K562 (cell line): ENCODE measurements around the gene SYNJ2. TPM values are rescaled to one million over a fixed set of nuclear protein-coding genes. Genes with fewer than 3 reads are reported as not detected.

ENCODE experiments used
- EZH2 ChIP-seq: IDR thresholded peaks from 2 replicates; pipeline ENCODE4 v1.6.1; 2012; ENCODE audit warnings: low read depth, mild to moderate bottlenecking, inconsistent platforms, low read length, borderline replicate concordance
- HDGF ChIP-seq: fragments of 450-650 bp; IDR thresholded peaks from 2 replicates; pipeline ENCODE4 v1.6.1; 2016
- KDM1A ChIP-seq, 2 experiments: fragments of 450-650 bp; IDR thresholded peaks; 2 replicates each; pipeline ENCODE4 v1.6.1; 2016; ENCODE audit warnings: mild to moderate bottlenecking in 2 of 2
- SNIP1 ChIP-seq: fragments of 450-650 bp; IDR thresholded peaks from 2 replicates; pipeline ENCODE4 v1.7.1; 2017; ENCODE audit warnings: low read depth, mild to moderate bottlenecking
- ZNF175 ChIP-seq: fragments of 200-800 bp; sonication (Bioruptor generic); IDR thresholded peaks from 2 replicates; pipeline ENCODE4 v1.6.1; 2016; ENCODE audit warnings: low read depth, mild to moderate bottlenecking, missing genetic modification characterization, missing compliant biosample characterization
- polyA plus RNA-seq, 8 experiments: library from polyadenylated mRNA; depleted of rRNA in 4 of 8; stranded (reverse) in 5 of 8; unstranded in 3 of 8; fragments of >200 nt; fragmentation: Nextera tagmentation in 2 of 8; fragmentation: Illumina TruSeq in 1 of 8; extraction: Ambion mirVana in 2 of 8; extraction: Trizol in 1 of 8; gene quantifications; 2 replicates each; pipeline versions ENCODE4 v1.2.1 to v1.2.3, GENCODE V29; 2011 to 2014; ENCODE audit warnings: inconsistent platforms in 1 of 8, missing spikeins in 1 of 8
- total RNA-seq, 7 experiments: library from RNA; depleted of rRNA in 6 of 7; stranded (reverse); fragments of >200 nt in 6 of 7; fragmentation: Illumina TruSeq in 2 of 7; extraction: Trizol in 2 of 7; gene quantifications; 2 replicates each; pipeline versions ENCODE4 v1.2.1 to v1.2.3, GENCODE V29; 2011 to 2021; ENCODE audit warnings: low replicate concordance in 1 of 7
- TF ChIP-seq, protein P1 (sequence below): fragments of 200-400 bp; formaldehyde crosslinking; IDR thresholded peaks from 2 replicates; pipeline ENCODE4 v1.6.1; 2017; ENCODE audit warnings: mild to moderate bottlenecking, low read depth, low read length, moderate library complexity
- TF ChIP-seq, protein P2 (sequence below), 2 experiments: fragments of 450-650 bp; formaldehyde crosslinking in 1 of 2; IDR thresholded peaks; 2 replicates each; pipeline versions ENCODE4 v1.4.0 to v1.6.1; 2014 to 2020; ENCODE audit warnings: mild to moderate bottlenecking in 2 of 2, borderline replicate concordance in 1 of 2, low read depth in 1 of 2
- TF ChIP-seq, protein P3 (sequence below): fragments of 250-450 bp; sonication (Bioruptor Pico); IDR thresholded peaks from 2 replicates; pipeline ENCODE4 v1.4.0; 2020
- TF ChIP-seq, protein P4 (sequence below): fragments of 250-450 bp; sonication (Bioruptor Pico); IDR thresholded peaks from 2 replicates; pipeline ENCODE4 v1.6.1; 2021; ENCODE audit warnings: mild to moderate bottlenecking
- TF ChIP-seq, protein P5 (sequence below): sonication (generic); formaldehyde crosslinking; IDR thresholded peaks from 2 replicates; pipeline ENCODE4 v1.8.0; 2022; ENCODE audit warnings: missing genetic modification reagents, mild to moderate bottlenecking, moderate library complexity, borderline replicate concordance

SYNJ2 gene
- total and polyA plus RNA-seq, 9 of the 15 experiments (the other 6 are each of a cell fraction or from before 2014, with no cell fraction given), result 3.0 to 27.7 (median 17.8) TPM

DNA sequence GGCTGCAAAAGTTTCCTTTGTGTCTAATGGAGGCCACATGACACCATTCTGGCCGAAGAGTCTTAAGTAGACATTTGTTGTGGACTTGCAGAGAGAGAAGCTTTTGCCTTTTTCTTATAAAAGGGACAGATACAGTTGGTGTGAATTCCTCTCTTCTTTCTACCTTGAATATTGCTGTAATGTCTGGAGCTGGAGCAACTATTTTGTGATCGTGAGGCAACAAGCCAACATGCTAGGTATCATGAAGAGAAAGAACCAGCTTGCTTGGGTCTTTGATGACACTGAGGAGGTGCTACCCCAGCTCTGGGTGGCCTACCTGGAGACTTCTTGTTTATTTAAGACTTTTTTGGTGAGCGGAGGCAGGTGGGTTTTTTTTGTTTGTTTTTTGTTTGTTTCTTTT lies 16.3 kb upstream of the SYNJ2 start (continued):
- TF ChIP-seq, protein P1, sequence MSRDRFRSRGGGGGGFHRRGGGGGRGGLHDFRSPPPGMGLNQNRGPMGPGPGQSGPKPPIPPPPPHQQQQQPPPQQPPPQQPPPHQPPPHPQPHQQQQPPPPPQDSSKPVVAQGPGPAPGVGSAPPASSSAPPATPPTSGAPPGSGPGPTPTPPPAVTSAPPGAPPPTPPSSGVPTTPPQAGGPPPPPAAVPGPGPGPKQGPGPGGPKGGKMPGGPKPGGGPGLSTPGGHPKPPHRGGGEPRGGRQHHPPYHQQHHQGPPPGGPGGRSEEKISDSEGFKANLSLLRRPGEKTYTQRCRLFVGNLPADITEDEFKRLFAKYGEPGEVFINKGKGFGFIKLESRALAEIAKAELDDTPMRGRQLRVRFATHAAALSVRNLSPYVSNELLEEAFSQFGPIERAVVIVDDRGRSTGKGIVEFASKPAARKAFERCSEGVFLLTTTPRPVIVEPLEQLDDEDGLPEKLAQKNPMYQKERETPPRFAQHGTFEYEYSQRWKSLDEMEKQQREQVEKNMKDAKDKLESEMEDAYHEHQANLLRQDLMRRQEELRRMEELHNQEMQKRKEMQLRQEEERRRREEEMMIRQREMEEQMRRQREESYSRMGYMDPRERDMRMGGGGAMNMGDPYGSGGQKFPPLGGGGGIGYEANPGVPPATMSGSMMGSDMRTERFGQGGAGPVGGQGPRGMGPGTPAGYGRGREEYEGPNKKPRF, result no peak
- TF ChIP-seq KDM1A (IDR thresholded peaks at IDR 0.05), result peak; percentile 30 to 61; a peak in 2 of 4 replicates
- no peak for TF ChIP-seq ZNF175 (CRISPR knock-in tag)
- no peak for TF ChIP-seq EZH2
- TF ChIP-seq, protein P2, sequence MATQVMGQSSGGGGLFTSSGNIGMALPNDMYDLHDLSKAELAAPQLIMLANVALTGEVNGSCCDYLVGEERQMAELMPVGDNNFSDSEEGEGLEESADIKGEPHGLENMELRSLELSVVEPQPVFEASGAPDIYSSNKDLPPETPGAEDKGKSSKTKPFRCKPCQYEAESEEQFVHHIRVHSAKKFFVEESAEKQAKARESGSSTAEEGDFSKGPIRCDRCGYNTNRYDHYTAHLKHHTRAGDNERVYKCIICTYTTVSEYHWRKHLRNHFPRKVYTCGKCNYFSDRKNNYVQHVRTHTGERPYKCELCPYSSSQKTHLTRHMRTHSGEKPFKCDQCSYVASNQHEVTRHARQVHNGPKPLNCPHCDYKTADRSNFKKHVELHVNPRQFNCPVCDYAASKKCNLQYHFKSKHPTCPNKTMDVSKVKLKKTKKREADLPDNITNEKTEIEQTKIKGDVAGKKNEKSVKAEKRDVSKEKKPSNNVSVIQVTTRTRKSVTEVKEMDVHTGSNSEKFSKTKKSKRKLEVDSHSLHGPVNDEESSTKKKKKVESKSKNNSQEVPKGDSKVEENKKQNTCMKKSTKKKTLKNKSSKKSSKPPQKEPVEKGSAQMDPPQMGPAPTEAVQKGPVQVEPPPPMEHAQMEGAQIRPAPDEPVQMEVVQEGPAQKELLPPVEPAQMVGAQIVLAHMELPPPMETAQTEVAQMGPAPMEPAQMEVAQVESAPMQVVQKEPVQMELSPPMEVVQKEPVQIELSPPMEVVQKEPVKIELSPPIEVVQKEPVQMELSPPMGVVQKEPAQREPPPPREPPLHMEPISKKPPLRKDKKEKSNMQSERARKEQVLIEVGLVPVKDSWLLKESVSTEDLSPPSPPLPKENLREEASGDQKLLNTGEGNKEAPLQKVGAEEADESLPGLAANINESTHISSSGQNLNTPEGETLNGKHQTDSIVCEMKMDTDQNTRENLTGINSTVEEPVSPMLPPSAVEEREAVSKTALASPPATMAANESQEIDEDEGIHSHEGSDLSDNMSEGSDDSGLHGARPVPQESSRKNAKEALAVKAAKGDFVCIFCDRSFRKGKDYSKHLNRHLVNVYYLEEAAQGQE (IDR thresholded peaks at IDR 0.05; ENCODE audit: borderline replicate concordance), result no peak
- TF ChIP-seq, protein P2 (CRISPR knock-in tag; IDR thresholded peaks at IDR 0.05; ENCODE audit: low read depth), result no peak
- TF ChIP-seq SNIP1, result no peak
- no peak for TF ChIP-seq HDGF
- TF ChIP-seq, protein P3, sequence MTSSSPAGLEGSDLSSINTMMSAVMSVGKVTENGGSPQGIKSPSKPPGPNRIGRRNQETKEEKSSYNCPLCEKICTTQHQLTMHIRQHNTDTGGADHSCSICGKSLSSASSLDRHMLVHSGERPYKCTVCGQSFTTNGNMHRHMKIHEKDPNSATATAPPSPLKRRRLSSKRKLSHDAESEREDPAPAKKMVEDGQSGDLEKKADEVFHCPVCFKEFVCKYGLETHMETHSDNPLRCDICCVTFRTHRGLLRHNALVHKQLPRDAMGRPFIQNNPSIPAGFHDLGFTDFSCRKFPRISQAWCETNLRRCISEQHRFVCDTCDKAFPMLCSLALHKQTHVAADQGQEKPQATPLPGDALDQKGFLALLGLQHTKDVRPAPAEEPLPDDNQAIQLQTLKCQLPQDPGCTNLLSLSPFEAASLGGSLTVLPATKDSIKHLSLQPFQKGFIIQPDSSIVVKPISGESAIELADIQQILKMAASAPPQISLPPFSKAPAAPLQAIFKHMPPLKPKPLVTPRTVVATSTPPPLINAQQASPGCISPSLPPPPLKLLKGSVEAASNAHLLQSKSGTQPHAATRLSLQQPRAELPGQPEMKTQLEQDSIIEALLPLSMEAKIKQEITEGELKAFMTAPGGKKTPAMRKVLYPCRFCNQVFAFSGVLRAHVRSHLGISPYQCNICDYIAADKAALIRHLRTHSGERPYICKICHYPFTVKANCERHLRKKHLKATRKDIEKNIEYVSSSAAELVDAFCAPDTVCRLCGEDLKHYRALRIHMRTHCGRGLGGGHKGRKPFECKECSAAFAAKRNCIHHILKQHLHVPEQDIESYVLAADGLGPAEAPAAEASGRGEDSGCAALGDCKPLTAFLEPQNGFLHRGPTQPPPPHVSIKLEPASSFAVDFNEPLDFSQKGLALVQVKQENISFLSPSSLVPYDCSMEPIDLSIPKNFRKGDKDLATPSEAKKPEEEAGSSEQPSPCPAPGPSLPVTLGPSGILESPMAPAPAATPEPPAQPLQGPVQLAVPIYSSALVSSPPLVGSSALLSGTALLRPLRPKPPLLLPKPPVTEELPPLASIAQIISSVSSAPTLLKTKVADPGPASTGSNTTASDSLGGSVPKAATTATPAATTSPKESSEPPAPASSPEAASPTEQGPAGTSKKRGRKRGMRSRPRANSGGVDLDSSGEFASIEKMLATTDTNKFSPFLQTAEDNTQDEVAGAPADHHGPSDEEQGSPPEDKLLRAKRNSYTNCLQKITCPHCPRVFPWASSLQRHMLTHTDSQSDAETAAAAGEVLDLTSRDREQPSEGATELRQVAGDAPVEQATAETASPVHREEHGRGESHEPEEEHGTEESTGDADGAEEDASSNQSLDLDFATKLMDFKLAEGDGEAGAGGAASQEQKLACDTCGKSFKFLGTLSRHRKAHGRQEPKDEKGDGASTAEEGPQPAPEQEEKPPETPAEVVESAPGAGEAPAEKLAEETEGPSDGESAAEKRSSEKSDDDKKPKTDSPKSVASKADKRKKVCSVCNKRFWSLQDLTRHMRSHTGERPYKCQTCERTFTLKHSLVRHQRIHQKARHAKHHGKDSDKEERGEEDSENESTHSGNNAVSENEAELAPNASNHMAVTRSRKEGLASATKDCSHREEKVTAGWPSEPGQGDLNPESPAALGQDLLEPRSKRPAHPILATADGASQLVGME (CRISPR knock-in tag), result no peak
- TF ChIP-seq, protein P4, sequence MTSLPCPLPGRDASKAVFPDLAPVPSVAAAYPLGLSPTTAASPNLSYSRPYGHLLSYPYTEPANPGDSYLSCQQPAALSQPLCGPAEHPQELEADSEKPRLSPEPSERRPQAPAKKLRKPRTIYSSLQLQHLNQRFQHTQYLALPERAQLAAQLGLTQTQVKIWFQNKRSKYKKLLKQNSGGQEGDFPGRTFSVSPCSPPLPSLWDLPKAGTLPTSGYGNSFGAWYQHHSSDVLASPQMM, result no peak
- TF ChIP-seq, protein P5, sequence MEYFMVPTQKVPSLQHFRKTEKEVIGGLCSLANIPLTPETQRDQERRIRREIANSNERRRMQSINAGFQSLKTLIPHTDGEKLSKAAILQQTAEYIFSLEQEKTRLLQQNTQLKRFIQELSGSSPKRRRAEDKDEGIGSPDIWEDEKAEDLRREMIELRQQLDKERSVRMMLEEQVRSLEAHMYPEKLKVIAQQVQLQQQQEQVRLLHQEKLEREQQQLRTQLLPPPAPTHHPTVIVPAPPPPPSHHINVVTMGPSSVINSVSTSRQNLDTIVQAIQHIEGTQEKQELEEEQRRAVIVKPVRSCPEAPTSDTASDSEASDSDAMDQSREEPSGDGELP (CRISPR knock-in tag), result no peak
